Smooth muscle cell (in vitro differentiated cells): ENCODE results near the gene CAPN5. TPM values are rescaled to one million over a fixed set of nuclear protein-coding genes. Genes with fewer than 3 reads are reported as not detected.

ENCODE experiments used
- DNase-seq: peaks from one replicate; lab custom pipeline; 2025; ENCODE audit not compliant: unreplicated experiment; lab: John Stamatoyannopoulos, UW
- H2AFZ ChIP-seq: fragments of 200-600 bp; sonication (generic); 2 replicates; pipeline ENCODE4 v1.6.0; 2016; ENCODE audit warnings: antibody characterized with exemption, low read depth, mild to moderate bottlenecking
- H3F3A ChIP-seq: fragments of 200-600 bp; sonication (generic); 2 replicates; pipeline ENCODE4 v1.6.0; 2017; ENCODE audit warnings: antibody characterized with exemption, low read depth
- H3K27ac ChIP-seq: fragments of 200-600 bp; sonication (generic); 2 replicates; pipeline ENCODE4 v1.5.1; 2016; ENCODE audit warnings: low read depth, mild to moderate bottlenecking
- H3K27me3 ChIP-seq: fragments of 200-600 bp; sonication (generic); 2 replicates; pipeline ENCODE4 v1.6.1; 2016; ENCODE audit warnings: low read depth, mild to moderate bottlenecking
- H3K36me3 ChIP-seq: fragments of 200-600 bp; sonication (generic); 2 replicates; pipeline ENCODE4 v1.5.1; 2016; ENCODE audit warnings: low read depth
- H3K4me1 ChIP-seq: fragments of 200-600 bp; sonication (generic); 2 replicates; pipeline ENCODE4 v1.5.1; 2016; ENCODE audit warnings: low read depth
- H3K4me2 ChIP-seq: fragments of 200-600 bp; sonication (generic); 2 replicates; pipeline ENCODE4 v1.6.0; 2016; ENCODE audit warnings: mild to moderate bottlenecking
- H3K4me3 ChIP-seq: fragments of 200-600 bp; sonication (generic); 2 replicates; pipeline ENCODE4 v1.5.1; 2016; ENCODE audit warnings: mild to moderate bottlenecking
- H3K79me2 ChIP-seq: fragments of 200-600 bp; sonication (generic); 2 replicates; pipeline ENCODE4 v1.6.0; 2016; ENCODE audit warnings: low read depth, mild to moderate bottlenecking
- H3K9ac ChIP-seq: fragments of 200-600 bp; sonication (generic); 2 replicates; pipeline ENCODE4 v1.6.0; 2016; ENCODE audit warnings: low read depth
- H3K9me3 ChIP-seq: fragments of 200-600 bp; sonication (generic); replicated peaks from 2 replicates; pipeline ENCODE4 v1.5.1; 2016; ENCODE audit warnings: low read depth
- H4K20me1 ChIP-seq: fragments of 200-600 bp; sonication (generic); 2 replicates; pipeline ENCODE4 v1.6.0; 2016; ENCODE audit warnings: low read depth
- WGBS: methylation state at CpG from one replicate; pipeline ENCODE4 v1.1.7; 2016; ENCODE audit warnings: low lambda C conversion rate; 5-methylcytosine and 5-hydroxymethylcytosine counted together
- polyA plus RNA-seq: library from polyadenylated mRNA; unstranded; fragments of >200 nt; fragmentation: Nextera tagmentation; extraction: Ambion mirVana; gene quantifications from 2 replicates; pipeline ENCODE4 v1.2.1, GENCODE V29; 2016
- total RNA-seq: library from RNA; depleted of rRNA; stranded (reverse); fragments of >200 nt; gene quantifications from 2 replicates; pipeline ENCODE4 v1.2.3, GENCODE V29; 2014
- TF ChIP-seq, protein P1 (sequence below): fragments of 200-600 bp; sonication (generic); IDR thresholded peaks from 2 replicates; pipeline ENCODE4 v1.5.1; 2017; ENCODE audit warnings: borderline replicate concordance, mild to moderate bottlenecking, antibody characterized with exemption; ENCODE audit not compliant: insufficient read depth, poor library complexity, severe bottlenecking

The CAPN5 gene
- total and polyA plus RNA-seq, 2 experiments from 2014 or later, result 15.5 to 23.1 TPM

DNA sequence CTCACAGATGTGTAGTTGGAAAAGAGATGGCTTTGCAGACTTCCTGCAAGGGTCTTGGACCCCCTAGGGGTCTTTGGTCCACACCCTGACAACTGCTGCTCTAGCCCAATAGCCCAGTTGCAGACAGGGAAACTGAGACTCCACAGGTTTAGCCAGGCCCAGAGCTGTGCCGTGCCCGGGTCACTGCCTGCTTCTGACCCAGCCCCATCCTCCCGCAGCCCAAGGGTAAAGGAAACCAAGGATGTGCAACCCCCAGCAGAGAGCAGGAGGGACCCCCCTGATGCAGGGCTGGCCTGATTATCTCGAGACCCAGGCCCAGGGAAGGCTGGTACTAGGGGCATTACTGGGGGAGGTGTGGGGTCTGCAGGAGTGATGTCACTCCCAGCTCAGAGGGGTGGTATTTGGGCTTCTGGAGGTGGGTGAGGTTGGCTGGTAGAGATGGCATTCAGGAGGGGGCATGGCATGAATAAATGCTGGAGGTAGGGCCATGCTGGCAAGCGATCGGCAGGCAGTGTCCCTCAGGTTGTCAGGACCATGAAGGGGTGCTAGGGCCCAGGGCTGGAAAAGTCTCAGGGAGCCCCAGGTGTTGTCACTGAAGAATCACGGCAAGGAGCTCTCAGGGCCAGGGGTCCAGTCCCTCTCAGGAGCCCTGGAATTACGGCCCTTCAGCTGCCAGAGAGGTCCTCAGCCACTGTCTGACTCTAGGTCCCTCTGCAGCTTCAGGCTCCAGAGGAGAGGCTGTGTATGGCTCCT is 82.4 kb downstream of the CAPN5 start:
- Histone ChIP-seq H3K27ac (no peak overlapping the region), H3K36me3 (no peaks in the 10 kb centered on the region), H3K4me3 (no peak overlapping the region), H4K20me1 (no peaks in the 10 kb centered on the region), H3K4me1 (peaks cover 15% of the 10 kb centered on the region), H3K27me3 (no peaks in the 10 kb centered on the region), H3K4me2 (no peak overlapping the region), H3K9me3 (no peaks in the 10 kb centered on the region), H3K9ac (no peak overlapping the region), H3F3A (no peaks in the 10 kb centered on the region), H3K79me2 (no peaks in the 10 kb centered on the region), H2AFZ (no peak overlapping the region)
- 91% methylated on average over 8 of the region's 8 CpGs for WGBS
- TF ChIP-seq, protein P1, sequence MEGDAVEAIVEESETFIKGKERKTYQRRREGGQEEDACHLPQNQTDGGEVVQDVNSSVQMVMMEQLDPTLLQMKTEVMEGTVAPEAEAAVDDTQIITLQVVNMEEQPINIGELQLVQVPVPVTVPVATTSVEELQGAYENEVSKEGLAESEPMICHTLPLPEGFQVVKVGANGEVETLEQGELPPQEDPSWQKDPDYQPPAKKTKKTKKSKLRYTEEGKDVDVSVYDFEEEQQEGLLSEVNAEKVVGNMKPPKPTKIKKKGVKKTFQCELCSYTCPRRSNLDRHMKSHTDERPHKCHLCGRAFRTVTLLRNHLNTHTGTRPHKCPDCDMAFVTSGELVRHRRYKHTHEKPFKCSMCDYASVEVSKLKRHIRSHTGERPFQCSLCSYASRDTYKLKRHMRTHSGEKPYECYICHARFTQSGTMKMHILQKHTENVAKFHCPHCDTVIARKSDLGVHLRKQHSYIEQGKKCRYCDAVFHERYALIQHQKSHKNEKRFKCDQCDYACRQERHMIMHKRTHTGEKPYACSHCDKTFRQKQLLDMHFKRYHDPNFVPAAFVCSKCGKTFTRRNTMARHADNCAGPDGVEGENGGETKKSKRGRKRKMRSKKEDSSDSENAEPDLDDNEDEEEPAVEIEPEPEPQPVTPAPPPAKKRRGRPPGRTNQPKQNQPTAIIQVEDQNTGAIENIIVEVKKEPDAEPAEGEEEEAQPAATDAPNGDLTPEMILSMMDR, result no peak
- DNase-seq, result no peak

DNA sequence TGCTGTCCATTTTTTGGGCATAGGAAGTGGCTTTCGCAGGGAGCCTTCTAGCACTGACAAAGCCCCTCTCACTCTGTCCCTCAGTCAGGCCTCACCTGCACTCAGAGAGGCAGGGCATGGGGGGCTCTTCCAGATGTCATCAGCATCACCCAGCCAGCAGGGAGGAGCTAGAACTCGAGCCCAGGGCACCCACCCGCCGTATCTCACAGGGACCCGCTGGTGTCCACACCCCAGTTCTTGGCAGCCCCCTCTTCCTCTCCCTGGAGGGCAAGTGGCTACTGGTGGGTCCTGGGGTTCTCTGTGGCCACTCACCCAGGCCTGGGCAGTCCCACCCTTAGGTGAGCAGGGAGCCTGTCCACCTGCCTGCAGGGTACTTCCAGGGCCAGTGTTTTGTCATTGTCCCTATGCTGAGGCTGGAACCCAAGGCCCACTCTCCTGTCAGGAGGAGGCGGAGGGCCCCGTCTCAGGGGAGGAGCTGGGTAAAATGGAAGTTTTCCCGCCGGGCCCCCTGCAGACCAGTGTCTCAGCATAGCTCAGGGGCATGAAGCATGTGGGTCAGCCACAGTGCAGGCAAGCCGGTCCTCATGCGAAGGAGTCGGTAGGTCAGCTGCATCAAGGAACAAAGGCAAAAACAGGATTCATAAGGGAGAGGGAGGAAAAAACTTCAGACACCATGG is 83.1 kb downstream of the CAPN5 start:
- H3K9me3 ChIP-seq, result no peaks in the 10 kb centered on the region
- no peak overlapping the region for H3K9ac ChIP-seq
- no peaks in the 10 kb centered on the region for H3K27me3 ChIP-seq
- H3K36me3 ChIP-seq, result no peaks in the 10 kb centered on the region
- H3K4me3 ChIP-seq, result no peak overlapping the region
- no peak for DNase-seq
- no peak overlapping the region for H3K4me2 ChIP-seq
- TF ChIP-seq, protein P1, result no peak
- WGBS, result 83% methylated on average over 12 of the region's 12 CpGs
- no peak overlapping the region for H2AFZ ChIP-seq
- no peaks in the 10 kb centered on the region for H4K20me1 ChIP-seq
- H3F3A ChIP-seq, result no peaks in the 10 kb centered on the region
- H3K4me1 ChIP-seq, result peaks cover 15% of the 10 kb centered on the region
- no peaks in the 10 kb centered on the region for H3K79me2 ChIP-seq
- no peak overlapping the region for H3K27ac ChIP-seq

DNA sequence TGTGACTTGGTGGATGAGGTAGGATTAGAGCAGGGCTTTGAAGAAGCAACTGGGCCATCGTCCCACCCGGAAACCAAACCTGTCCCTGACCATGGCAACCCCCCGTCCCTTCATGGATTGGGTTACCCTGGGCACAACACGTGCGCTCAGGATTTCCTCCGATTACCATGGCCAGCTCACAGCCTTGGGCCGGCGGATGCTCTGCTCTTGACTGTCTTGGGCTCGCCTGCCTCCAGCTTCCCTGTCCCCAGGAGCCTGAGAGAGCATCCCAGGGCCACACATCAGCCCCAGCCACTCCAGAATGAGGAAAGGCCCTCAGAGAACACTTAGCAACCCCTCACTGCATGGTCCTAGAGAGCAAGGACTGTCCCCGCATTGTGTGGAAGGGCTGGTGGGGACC is 84.1 kb downstream of the CAPN5 start:
- H3K9ac ChIP-seq, result no peak overlapping the region
- H3K9me3 ChIP-seq, result no peaks in the 10 kb centered on the region
- no peaks in the 10 kb centered on the region for H3K79me2 ChIP-seq
- no peak overlapping the region for H2AFZ ChIP-seq
- peaks cover 15% of the 10 kb centered on the region for H3K4me1 ChIP-seq
- TF ChIP-seq, protein P1, result no peak
- H3K27ac ChIP-seq, result no peak overlapping the region
- no peaks in the 10 kb centered on the region for H3K27me3 ChIP-seq
- H4K20me1 ChIP-seq, result no peaks in the 10 kb centered on the region
- no peak for DNase-seq
- no peak overlapping the region for H3K4me2 ChIP-seq
- H3F3A ChIP-seq, result no peaks in the 10 kb centered on the region
- H3K4me3 ChIP-seq, result no peak overlapping the region
- 95% methylated on average over 10 of the region's 10 CpGs for WGBS
- no peaks in the 10 kb centered on the region for H3K36me3 ChIP-seq
